ENCODE measurements around the gene PRKAR2B.

Gene PRKAR2B

GRCh38 chr7:107041097-107041496 is 3.4 kb upstream of the PRKAR2B start:
- no peak for TF ChIP-seq POLR2AphosphoS5 (IDR thresholded peaks at IDR 0.05; ENCODE audit: low read depth, low read length)
- TF ChIP-seq FOXP2 (optimal IDR thresholded peaks at IDR 0.05; ENCODE audit: borderline replicate concordance, extremely low read depth, extremely low read length, insufficient read depth), result no peak
- TF ChIP-seq SIN3A (IDR thresholded peaks at IDR 0.05; ENCODE audit: borderline replicate concordance, insufficient read depth, low read length), result no peak
- TF ChIP-seq, protein P1, sequence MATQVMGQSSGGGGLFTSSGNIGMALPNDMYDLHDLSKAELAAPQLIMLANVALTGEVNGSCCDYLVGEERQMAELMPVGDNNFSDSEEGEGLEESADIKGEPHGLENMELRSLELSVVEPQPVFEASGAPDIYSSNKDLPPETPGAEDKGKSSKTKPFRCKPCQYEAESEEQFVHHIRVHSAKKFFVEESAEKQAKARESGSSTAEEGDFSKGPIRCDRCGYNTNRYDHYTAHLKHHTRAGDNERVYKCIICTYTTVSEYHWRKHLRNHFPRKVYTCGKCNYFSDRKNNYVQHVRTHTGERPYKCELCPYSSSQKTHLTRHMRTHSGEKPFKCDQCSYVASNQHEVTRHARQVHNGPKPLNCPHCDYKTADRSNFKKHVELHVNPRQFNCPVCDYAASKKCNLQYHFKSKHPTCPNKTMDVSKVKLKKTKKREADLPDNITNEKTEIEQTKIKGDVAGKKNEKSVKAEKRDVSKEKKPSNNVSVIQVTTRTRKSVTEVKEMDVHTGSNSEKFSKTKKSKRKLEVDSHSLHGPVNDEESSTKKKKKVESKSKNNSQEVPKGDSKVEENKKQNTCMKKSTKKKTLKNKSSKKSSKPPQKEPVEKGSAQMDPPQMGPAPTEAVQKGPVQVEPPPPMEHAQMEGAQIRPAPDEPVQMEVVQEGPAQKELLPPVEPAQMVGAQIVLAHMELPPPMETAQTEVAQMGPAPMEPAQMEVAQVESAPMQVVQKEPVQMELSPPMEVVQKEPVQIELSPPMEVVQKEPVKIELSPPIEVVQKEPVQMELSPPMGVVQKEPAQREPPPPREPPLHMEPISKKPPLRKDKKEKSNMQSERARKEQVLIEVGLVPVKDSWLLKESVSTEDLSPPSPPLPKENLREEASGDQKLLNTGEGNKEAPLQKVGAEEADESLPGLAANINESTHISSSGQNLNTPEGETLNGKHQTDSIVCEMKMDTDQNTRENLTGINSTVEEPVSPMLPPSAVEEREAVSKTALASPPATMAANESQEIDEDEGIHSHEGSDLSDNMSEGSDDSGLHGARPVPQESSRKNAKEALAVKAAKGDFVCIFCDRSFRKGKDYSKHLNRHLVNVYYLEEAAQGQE (IDR thresholded peaks at IDR 0.05; ENCODE audit: insufficient read depth in 1 of 2, low read depth in 2 of 2, low read length in 2 of 2), result no peak
- TF ChIP-seq TAF1 (IDR thresholded peaks at IDR 0.05; ENCODE audit: borderline replicate concordance, insufficient read depth, low read length), result no peak

- TF ChIP-seq TAF1 (IDR thresholded peaks at IDR 0.05; ENCODE audit: borderline replicate concordance, insufficient read depth, low read length) (no peak), POLR2AphosphoS5 (IDR thresholded peaks at IDR 0.05; ENCODE audit: low read depth, low read length) (no peak), FOXP2 (optimal IDR thresholded peaks at IDR 0.05; ENCODE audit: borderline replicate concordance, extremely low read depth, extremely low read length, insufficient read depth) (no peak), SIN3A (IDR thresholded peaks at IDR 0.05; ENCODE audit: borderline replicate concordance, insufficient read depth, low read length) (no peak)
- TF ChIP-seq, protein P1 (IDR thresholded peaks at IDR 0.05; ENCODE audit: insufficient read depth in 1 of 2, low read depth in 2 of 2, low read length in 2 of 2), result no peak
These were observed 1.0 kb upstream of the PRKAR2B start for GRCh38 chr7:107043491-107043890.

- TF ChIP-seq SIN3A (IDR thresholded peaks at IDR 0.05; ENCODE audit: borderline replicate concordance, insufficient read depth, low read length) (no peak), POLR2AphosphoS5 (IDR thresholded peaks at IDR 0.05; ENCODE audit: low read depth, low read length) (no peak), TAF1 (IDR thresholded peaks at IDR 0.05; ENCODE audit: borderline replicate concordance, insufficient read depth, low read length) (no peak), FOXP2 (optimal IDR thresholded peaks at IDR 0.05; ENCODE audit: borderline replicate concordance, extremely low read depth, extremely low read length, insufficient read depth) (no peak)
- TF ChIP-seq, protein P1 (IDR thresholded peaks at IDR 0.05; ENCODE audit: insufficient read depth in 1 of 2, low read depth in 2 of 2, low read length in 2 of 2), result no peak
These were observed 571 bp upstream of the PRKAR2B start for GRCh38 chr7:107043921-107044346.

- TF ChIP-seq TAF1 (IDR thresholded peaks at IDR 0.05; ENCODE audit: borderline replicate concordance, insufficient read depth, low read length), result no peak
- no peak for TF ChIP-seq FOXP2 (optimal IDR thresholded peaks at IDR 0.05; ENCODE audit: borderline replicate concordance, extremely low read depth, extremely low read length, insufficient read depth)
- TF ChIP-seq, protein P1 (IDR thresholded peaks at IDR 0.05; ENCODE audit: insufficient read depth in 1 of 2, low read depth in 2 of 2, low read length in 2 of 2), result no peak
- no peak for TF ChIP-seq POLR2AphosphoS5 (IDR thresholded peaks at IDR 0.05; ENCODE audit: low read depth, low read length)
- no peak for TF ChIP-seq SIN3A (IDR thresholded peaks at IDR 0.05; ENCODE audit: borderline replicate concordance, insufficient read depth, low read length)
These were observed 873 bp downstream of the PRKAR2B start for GRCh38 chr7:107045195-107045960.

Measured in PFSK-1 (cell line).